Astrocyte of the spinal cord (primary cell): ENCODE data around the gene ARL11.
"Not testable (repeated sequence)": the region's sequence is repeated elsewhere in the genome, so short reads cannot be mapped to it uniquely, and the experiment has no call there.

Experiments used
- DNase-seq: peaks from one replicate; pipeline ENCODE4 v3.0.0; 2011; ENCODE audit warnings: low read depth, low spot score
- H3K4me3 ChIP-seq: 2 replicates; pipeline ENCODE4 v1.5.1; 2011; ENCODE audit warnings: low read depth, mild to moderate bottlenecking, low read length, moderate library complexity
- CTCF ChIP-seq: IDR thresholded peaks from 2 replicates; pipeline ENCODE4 v1.5.1; 2012; ENCODE audit warnings: low read depth, mild to moderate bottlenecking, low read length, inconsistent platforms
- in situ Hi-C: cut with HindIII; loops from 2 replicates; pipeline ENCODE4 v1.10.0; 2017; ENCODE audit warnings: low sequenced_read_pairs

ARL11 gene

GRCh38 chr13:49604570-49604969 is 23.7 kb upstream of the ARL11 start:
- H3K4me3 ChIP-seq = no peak overlapping the region
- in situ Hi-C loops = no loop called here
- DNase-seq = no peak
- TF ChIP-seq CTCF = no peak

- peak; percentile 91 for DNase-seq
- TF ChIP-seq CTCF = peak; percentile 82
- in situ Hi-C loops = no loop called here
- H3K4me3 ChIP-seq = peak overlapping the region; percentile 35
Observed at GRCh38 chr13:49606747-49607648, 21.3 kb upstream of the ARL11 start.

DNA sequence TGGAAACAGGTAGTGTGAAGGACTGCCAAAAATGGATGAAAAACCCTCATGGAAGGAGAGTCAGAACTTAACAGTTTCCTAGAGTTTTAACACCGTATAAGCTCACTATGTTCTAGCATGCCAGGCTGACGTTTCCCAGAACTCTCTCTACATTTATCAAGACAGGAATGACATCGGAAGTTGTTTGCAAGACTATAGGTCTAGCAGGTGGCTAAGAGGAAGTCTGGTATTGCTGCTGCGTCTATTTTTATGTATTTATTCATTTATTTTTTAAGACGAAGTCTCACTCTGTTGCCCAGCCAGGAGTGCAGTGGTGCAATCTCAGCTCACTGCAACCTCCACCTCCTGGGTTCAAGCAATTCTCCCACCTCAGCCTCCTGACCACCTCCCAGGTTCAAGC is 20.5 kb upstream of the ARL11 start:
- H3K4me3 ChIP-seq = no peak overlapping the region
- no peak for TF ChIP-seq CTCF
- no peak for DNase-seq
- in situ Hi-C loops = no loop called here

DNA sequence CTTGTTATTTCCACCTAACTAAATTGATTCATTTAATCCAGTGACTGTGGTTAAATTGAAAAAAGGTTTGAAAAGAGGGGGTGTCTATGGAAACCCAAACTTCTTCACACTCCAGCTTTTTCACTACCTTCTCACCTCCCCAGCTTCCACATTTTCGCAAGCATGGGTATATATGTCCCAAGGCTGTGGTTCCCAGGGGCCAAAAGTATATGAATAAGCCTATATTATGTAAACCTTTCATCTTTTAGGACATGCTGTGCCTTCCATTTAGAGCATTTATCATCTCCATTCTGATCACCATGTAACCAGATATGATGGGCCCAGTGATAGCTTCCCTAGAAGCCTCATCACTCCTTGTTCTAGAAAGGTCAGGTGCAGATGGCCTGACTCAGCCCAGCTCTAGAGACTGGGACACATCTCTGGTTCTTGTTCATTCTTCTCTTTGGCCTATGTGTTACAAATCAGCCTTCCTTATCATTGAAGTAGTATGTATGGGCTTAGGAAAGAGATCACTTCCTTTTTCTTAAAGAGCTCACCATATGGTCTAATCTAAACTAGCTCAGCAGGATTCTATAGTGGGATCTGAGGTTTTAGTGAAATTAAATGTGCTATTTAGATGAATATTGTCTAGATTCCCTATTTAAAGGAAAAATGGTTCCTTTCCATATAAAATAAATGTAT is 19.5 kb upstream of the ARL11 start:
- no peak for TF ChIP-seq CTCF
- in situ Hi-C loops = no loop called here
- no peak overlapping the region for H3K4me3 ChIP-seq
- DNase-seq = no peak

DNA sequence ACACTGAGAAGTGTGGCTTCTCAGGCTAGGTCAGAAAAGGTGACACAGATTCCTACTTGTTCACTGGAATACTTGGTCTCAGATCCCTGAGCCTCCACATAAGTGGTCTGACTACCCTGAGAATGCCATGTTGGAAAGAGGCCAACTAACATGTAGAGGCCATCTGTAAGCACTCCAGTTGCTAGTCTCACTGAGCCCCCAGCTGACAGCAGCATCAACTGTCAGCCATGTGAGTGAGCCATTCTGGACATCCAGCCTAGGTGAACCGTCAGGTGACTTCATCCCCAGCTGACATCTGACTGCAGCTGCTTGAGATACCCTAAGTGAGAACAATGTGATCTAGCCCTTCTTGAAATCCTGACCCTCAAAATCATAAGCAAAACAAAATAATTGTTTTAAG is 18.1 kb upstream of the ARL11 start:
- H3K4me3 ChIP-seq = no peak overlapping the region
- DNase-seq = no peak
- in situ Hi-C loops = no loop called here
- TF ChIP-seq CTCF = no peak

GRCh38 chr13:49612042-49612441 is 16.3 kb upstream of the ARL11 start:
- H3K4me3 ChIP-seq, in situ Hi-C loops, DNase-seq: not testable (repeated sequence)
